Measurements from ENCODE around the gene PRRG4. TPM values are rescaled to one million over a fixed set of nuclear protein-coding genes. Genes with fewer than 3 reads are reported as not detected.

Gene PRRG4
- polyA plus RNA-seq, 1 donor (not counting 4 experiments of a cell fraction or from before 2014, with no cell fraction given), result 10.0 TPM

DNA sequence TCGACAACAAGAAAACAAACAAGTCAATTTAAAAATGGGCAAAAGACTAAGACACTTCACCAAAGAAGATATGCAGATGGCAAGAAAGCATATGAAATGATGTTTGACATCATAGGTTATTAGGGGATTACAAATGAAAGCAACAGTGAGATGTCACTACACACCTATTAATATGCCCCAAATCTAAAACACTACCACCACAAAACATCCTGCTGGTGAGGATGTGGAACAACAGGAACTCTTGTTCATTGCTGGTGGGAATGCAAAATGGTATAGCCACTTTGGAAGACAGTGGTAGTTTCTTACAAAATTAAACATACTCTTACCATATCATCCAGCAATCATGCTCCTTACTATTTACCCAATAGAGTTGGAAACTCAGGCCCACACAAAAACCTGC, 29.0 kb downstream of the PRRG4 start:
- dilution Hi-C loops (cut with MboI; ENCODE audit: extremely low pct_ligation_motif_present, low sequenced_read_pairs), result no loop called here
- no peaks in the 10 kb centered on the region for H3K4me1 ChIP-seq (ENCODE audit: control insufficient read depth, extremely low read depth, insufficient read depth, low read length)
- H3K79me2 ChIP-seq (ENCODE audit: control insufficient read depth, insufficient read depth, low read length), result no peaks in the 10 kb centered on the region
- FAIRE-seq, result no peak
- no peak for DNase-seq (ENCODE audit: low read depth, low spot score)
- H2AFZ ChIP-seq (ENCODE audit: control insufficient read depth, low read length), result no peak overlapping the region
- H3K27ac ChIP-seq (ENCODE audit: control insufficient read depth, insufficient read depth, low read length), result no peak overlapping the region
- H3K4me3 ChIP-seq (ENCODE audit: control insufficient read depth in 2 of 3, extremely low read depth in 1 of 3, insufficient read depth in 2 of 3, low read depth in 1 of 3, low read length in 3 of 3), result no peak overlapping the region
- H3K36me3 ChIP-seq (ENCODE audit: control insufficient read depth in 2 of 2, extremely low read depth in 1 of 2, insufficient read depth in 2 of 2, low read length in 2 of 2), result peaks cover 0 to 2% of the 10 kb centered on the region in 2 experiments
- H3K9ac ChIP-seq (ENCODE audit: control insufficient read depth, extremely low read depth, insufficient read depth, low read length), result no peak overlapping the region
- H3K9me1 ChIP-seq (ENCODE audit: control insufficient read depth, extremely low read depth, insufficient read depth, low read length), result no peaks in the 10 kb centered on the region
- H3K4me2 ChIP-seq (ENCODE audit: control insufficient read depth, extremely low read depth, insufficient read depth, low read depth, low read length), result no peak overlapping the region
- no peaks in the 10 kb centered on the region for H3K27me3 ChIP-seq (ENCODE audit: control insufficient read depth, extremely low read depth, insufficient read depth, low read length)
- no peaks in the 10 kb centered on the region for H3K9me3 ChIP-seq (ENCODE audit: control insufficient read depth, low read depth, low read length)
- H4K20me1 ChIP-seq (ENCODE audit: control insufficient read depth, extremely low read depth, insufficient read depth, low read length), result no peaks in the 10 kb centered on the region
- TF ChIP-seq, protein P1, sequence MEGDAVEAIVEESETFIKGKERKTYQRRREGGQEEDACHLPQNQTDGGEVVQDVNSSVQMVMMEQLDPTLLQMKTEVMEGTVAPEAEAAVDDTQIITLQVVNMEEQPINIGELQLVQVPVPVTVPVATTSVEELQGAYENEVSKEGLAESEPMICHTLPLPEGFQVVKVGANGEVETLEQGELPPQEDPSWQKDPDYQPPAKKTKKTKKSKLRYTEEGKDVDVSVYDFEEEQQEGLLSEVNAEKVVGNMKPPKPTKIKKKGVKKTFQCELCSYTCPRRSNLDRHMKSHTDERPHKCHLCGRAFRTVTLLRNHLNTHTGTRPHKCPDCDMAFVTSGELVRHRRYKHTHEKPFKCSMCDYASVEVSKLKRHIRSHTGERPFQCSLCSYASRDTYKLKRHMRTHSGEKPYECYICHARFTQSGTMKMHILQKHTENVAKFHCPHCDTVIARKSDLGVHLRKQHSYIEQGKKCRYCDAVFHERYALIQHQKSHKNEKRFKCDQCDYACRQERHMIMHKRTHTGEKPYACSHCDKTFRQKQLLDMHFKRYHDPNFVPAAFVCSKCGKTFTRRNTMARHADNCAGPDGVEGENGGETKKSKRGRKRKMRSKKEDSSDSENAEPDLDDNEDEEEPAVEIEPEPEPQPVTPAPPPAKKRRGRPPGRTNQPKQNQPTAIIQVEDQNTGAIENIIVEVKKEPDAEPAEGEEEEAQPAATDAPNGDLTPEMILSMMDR (optimal IDR thresholded peaks at IDR 0.05 in 1 of 3, IDR thresholded peaks at IDR 0.05 in 1 of 3, conservative IDR thresholded peaks at IDR 0.05 in 1 of 3; ENCODE audit: extremely low read depth in 1 of 3, insufficient read depth in 2 of 3, low read length in 3 of 3), result peak in 2 of 3 experiments; percentile 9 to 13
- no peak for TF ChIP-seq EZH2 (IDR thresholded peaks at IDR 0.05; ENCODE audit: low read length)

DNA sequence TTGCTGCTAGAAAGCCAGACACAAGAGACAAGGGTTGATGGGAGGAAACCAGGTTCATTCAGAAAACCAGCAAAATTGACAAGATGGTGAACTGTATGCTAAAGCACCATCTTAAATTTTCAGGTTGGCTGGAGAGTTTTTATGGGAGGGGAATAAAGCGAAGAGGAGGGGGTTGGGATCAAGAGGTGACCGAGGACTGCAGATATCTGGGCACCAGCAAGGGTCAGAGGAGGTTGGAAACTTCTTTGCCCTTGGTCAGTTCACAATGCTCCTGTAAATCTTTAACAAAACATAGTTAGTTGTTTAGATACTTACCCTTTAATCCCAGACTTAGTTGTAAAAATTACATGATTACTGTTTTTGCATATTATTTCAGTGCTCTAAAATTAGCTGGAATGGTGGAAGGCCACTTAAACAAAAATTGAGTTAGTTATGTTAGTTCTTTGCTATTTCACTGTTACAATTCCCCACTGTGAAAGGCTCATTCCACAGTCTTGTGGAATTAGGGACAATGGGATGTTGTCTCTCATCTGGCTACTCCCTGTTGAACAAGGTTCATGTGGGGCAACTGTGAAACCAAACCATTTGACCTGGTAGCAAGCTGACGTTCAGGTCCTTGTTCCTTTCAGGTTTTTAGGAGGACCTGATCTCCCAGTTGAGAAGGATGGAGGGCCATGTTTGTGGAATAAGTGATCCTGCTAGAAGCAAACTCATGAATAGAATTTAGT, 32.3 kb downstream of the PRRG4 start:
- H3K4me3 ChIP-seq (ENCODE audit: control insufficient read depth in 2 of 3, extremely low read depth in 1 of 3, insufficient read depth in 2 of 3, low read depth in 1 of 3, low read length in 3 of 3), result no peak overlapping the region
- H3K36me3 ChIP-seq (ENCODE audit: control insufficient read depth in 2 of 2, extremely low read depth in 1 of 2, insufficient read depth in 2 of 2, low read length in 2 of 2), result no peaks in the 10 kb centered on the region
- FAIRE-seq (no peak), DNase-seq (ENCODE audit: low read depth, low spot score) (no peak)
- no peaks in the 10 kb centered on the region for H3K27me3 ChIP-seq (ENCODE audit: control insufficient read depth, extremely low read depth, insufficient read depth, low read length)
- TF ChIP-seq, protein P1 (optimal IDR thresholded peaks at IDR 0.05 in 1 of 3, IDR thresholded peaks at IDR 0.05 in 1 of 3, conservative IDR thresholded peaks at IDR 0.05 in 1 of 3; ENCODE audit: extremely low read depth in 1 of 3, insufficient read depth in 2 of 3, low read length in 3 of 3), result no peak
- no peak for TF ChIP-seq EZH2 (IDR thresholded peaks at IDR 0.05; ENCODE audit: low read length)
- H3K9ac ChIP-seq (ENCODE audit: control insufficient read depth, extremely low read depth, insufficient read depth, low read length), result no peak overlapping the region
- H3K27ac ChIP-seq (ENCODE audit: control insufficient read depth, insufficient read depth, low read length), result no peak overlapping the region
- no peak overlapping the region for H2AFZ ChIP-seq (ENCODE audit: control insufficient read depth, low read length)
- no peak overlapping the region for H3K4me2 ChIP-seq (ENCODE audit: control insufficient read depth, extremely low read depth, insufficient read depth, low read depth, low read length)
- H4K20me1 ChIP-seq (ENCODE audit: control insufficient read depth, extremely low read depth, insufficient read depth, low read length), result no peaks in the 10 kb centered on the region
- no peaks in the 10 kb centered on the region for H3K9me3 ChIP-seq (ENCODE audit: control insufficient read depth, low read depth, low read length)
- H3K9me1 ChIP-seq (ENCODE audit: control insufficient read depth, extremely low read depth, insufficient read depth, low read length), result no peaks in the 10 kb centered on the region
- H3K79me2 ChIP-seq (ENCODE audit: control insufficient read depth, insufficient read depth, low read length), result no peaks in the 10 kb centered on the region
- dilution Hi-C loops (cut with MboI; ENCODE audit: extremely low pct_ligation_motif_present, low sequenced_read_pairs), result no loop called here
- H3K4me1 ChIP-seq (ENCODE audit: control insufficient read depth, extremely low read depth, insufficient read depth, low read length), result no peaks in the 10 kb centered on the region
